Measurements from ENCODE around the gene ESYT2.
"Not testable (repeated sequence)": the region's sequence is repeated elsewhere in the genome, so short reads cannot be mapped to it uniquely, and the experiment has no call there.

Gene ESYT2

DNA sequence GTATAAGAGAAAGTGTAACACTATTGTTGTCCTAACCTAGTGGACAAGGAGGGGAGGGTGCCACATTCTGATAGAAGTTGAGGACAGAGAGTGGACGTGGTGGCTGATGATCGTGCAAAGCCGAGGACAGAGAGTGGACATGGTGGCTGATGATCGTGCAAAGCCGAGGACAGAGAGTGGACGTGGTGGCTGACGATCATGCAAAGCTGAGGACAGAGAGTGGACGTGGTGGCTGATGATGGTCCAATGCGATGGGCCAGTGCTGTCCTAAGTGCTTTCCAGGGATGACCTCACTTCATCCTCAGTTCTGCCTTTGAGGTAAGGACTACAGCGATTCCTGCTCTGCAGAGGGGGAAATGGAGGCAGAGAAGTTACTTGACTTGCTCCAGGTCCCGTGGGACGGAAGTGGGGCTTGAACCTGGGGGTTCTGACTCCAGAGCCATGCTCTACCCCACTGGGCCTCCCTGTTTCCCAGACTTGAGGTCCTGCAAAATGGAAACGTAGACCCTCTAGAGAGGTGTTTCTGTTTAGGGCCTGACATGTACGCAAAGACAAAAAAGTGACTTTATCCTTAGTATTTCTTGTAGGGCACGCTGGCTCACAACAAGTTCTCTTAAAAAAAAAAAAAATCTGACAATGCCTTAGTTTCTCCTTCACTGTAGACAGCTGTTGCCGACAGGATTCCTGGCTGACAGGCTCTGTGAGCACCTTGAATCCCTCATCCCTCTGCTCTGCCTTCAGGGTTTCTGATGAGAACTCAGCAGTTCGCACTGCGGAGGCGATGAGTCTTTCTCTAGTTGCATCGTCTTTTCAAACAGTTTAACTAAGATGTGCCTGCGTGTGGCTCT lies 104.4 kb downstream of the ESYT2 start:
- no peak for DNase-seq (ENCODE audit: low spot score)

DNA sequence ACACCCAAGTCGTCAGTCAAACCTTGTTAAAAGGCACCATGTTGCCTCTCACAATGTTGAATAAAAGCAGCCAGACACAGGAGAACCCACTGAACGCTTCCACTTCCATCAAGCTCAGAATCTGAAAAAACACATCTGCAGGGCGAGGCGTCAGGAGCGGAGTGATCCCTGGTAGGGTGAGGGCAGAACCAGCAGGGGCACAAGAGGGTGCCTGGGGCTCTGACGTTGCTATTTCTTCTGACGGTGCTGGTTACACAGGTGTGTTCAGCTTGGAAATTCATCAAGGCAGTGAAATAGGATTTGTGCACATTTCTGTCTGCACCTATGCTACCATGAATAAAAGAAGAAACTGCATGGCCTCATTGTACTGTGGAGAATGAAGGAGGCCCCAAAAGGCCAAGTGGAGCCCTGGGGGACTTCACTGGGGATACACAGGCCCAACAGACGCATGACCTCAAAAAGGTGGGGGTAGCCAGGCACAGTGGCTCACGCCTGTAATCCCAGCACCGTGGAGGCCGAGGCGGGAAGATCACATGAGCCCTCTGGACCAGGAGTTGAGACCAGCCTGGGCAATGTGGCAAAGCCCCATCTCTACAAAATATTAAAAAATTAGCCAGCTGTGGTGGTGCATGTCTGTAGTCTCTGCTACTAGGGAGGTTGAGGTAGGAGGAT lies 105.5 kb downstream of the ESYT2 start:
- no peak for DNase-seq (ENCODE audit: low spot score)

DNA sequence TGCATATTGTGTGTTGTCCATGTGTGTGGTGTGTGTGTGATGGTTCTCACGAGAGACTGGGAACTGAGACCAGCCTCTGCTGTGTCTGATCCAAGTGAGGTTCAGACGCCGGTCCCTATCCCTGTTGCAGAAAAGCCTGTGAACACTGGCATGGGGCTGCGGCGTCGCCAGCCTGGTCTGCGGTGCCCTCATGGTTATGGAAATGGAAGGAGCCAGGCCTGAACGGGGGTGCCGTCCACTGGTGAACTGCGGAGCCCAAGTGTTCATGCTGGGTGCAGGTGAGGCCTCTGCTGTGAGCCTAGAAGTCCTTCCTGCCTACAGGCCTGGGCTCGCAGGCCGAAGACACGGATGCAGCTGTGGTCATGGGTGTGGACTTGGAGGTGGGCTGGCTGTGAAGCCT lies 106.0 kb downstream of the ESYT2 start:
- DNase-seq (ENCODE audit: low spot score), result no peak

DNA sequence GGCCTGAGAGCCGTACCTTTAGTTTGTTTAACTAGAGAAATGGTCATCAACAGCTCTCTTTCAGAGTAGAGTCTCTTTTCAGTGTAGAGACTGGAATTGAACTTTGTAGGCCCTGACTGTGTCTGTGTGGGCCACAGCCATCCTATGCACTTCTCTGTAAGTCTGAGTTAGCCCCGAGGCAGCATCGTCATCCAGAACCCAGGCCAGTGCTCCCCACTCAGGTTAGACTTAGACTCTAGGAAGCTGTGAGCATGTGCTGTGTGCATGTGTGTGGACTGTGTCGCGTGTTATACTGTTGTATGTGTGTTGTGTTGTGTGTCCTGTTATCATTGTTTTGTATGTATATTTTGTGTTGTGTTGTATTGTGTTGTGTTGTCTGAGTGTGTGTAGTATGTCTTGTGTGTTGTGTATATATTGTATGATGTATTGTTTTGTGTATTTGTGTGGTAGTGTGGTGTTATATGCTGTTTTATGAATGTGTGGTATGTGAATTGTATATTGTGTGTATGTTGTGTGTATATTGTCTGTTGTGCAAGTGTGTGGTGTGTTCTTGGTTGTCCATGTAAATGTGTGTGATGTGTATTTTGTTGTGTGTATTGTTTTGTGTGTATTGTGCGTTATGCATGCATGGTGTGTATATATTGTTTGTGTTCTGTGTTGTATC lies 106.6 kb downstream of the ESYT2 start:
- DNase-seq (ENCODE audit: low spot score), result no peak

DNA sequence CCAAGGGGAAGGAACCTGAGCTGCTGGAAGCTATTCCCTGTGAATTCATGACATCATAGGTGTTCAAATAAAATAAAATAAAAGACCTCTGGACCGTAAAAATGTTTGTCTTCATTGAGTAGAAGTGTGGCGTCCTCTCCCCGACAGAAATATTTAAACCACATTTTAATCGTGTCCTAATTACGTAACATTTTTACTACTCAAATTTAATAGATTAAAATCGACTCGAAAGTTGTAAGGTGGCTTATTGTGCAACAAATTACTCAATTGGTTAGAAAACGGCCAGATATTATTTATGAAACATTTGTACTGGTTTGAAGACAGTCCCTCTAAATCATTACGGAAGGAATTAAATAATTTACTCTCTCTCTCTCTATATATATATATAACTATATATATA lies 109.2 kb downstream of the ESYT2 start:
- no peak for DNase-seq (ENCODE audit: low spot score)

DNA sequence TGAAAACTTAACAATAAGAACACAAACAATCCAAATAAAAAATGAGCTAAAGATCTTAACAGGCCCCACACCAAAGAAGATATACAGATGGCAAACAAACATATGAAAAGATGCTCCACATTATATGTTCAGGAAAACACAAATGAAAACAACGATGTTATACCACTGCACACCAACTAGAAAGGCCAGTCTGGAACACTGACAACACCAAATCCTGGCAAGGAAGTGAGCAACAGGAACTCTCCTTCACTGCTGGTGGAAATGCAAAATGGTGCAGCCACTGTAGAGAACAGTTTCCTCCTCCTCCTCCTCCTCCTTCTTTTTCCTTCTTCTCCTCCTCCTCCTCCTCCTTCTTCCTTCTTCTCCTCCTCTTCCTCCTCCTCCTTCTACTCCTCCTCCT lies 112.5 kb downstream of the ESYT2 start:
- no peak for DNase-seq (ENCODE audit: low spot score)

DNA sequence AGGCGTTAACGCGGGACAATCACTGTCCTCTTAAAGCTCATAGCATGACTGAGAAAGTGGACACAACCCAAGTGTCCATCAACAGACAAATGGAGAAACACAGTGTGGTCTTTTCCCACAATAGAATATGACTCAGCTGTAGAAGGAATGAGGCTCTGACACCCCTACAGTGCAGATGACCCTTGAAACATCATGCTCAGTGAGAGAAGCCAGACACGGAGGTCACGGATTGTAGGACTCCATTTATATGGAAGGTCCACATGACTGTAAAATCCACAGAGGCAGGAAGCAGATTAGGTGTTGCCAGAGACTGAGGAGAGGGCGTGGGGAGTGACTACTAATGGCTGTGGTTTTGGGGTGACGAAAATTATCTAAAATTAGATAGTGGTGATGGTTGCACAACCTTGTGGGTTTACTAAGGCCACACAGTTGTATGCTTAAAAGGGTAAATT lies 118.6 kb downstream of the ESYT2 start:
- peak; percentile 18 for DNase-seq (ENCODE audit: low spot score)

DNA sequence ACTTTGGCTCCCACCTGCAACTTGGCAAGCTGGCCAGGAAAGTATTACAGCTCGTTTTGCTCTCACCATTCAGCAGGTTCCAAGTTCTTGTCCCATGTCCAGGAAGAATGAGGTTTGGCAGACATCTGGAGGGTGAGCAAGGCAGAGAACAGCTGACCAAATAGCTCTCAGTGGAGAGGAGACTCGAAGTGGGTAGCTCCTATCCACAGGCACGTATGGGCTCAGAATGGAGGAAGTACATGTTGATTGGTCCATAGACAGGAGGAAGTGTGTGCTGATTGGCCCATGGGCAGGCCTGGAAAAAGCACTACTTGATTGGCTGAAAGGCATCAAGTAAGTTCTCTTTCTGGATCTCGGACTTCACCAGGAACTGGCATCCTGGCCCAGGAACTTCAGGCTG lies 121.7 kb downstream of the ESYT2 start:
- DNase-seq (ENCODE audit: low spot score), result no peak

DNA sequence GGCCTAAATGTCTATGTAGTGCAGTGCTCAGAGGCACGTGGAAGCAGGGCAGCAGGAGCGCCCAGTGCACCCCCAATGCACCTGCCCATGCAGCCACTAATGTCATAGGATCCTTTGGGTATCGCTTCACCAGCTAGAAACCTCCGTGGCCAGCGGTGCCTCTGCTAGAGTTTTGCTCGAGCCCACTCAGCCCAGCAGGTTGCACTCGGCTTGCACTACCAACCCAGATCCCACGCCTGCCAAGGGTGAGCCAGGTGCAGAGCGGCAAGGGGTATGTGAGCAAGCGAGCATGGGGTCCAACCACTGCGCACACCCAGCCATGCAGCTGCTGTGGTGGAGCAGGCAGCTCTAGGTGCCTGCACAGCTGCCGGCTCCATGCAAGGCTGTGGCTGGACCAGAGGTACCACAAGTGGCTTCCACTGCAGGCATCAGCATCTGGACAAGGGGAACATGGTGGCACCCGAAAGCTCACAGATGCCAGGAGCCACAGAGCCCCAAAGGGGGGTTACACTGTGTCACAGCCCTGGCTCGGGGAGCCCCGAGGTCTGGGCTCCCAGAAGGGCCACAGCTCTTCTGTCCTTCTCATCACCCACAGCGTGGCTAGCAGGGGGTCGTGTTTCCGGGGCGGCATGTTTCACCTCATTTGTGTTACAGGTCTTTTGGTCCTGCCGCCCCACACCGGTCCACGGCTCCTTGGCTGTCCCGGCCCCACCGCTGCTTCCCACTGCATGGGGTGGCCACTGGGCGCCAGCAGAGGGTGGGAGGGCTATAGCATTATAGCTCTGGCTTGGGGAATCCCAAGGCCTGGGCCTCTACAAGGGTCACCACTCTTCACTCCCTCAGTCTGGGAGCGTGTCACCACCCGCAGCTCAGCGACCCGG lies 122.4 kb downstream of the ESYT2 start:
- no peak for DNase-seq (ENCODE audit: low spot score)

DNA sequence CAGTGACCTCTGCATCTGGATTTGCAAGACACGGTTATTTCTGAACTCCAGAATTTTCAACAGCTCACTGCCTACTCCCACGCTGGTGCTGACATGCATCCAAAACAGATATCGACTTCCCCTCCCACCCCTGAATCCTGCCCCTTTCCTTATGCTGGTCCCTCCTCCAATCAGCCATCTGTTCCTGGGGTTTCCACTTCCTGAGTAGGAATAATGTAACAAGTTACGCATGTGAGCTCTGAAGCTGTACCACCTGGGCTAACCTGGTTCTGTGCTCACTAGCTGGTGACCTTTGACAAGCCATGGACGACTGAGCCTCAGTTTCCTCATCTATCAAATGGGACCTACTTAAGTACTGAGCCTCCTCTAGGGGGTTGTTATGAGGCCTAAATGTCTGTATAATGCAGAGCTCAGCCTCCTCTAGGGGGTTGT lies 123.0 kb downstream of the ESYT2 start:
- DNase-seq (ENCODE audit: low spot score), result no peak

DNA sequence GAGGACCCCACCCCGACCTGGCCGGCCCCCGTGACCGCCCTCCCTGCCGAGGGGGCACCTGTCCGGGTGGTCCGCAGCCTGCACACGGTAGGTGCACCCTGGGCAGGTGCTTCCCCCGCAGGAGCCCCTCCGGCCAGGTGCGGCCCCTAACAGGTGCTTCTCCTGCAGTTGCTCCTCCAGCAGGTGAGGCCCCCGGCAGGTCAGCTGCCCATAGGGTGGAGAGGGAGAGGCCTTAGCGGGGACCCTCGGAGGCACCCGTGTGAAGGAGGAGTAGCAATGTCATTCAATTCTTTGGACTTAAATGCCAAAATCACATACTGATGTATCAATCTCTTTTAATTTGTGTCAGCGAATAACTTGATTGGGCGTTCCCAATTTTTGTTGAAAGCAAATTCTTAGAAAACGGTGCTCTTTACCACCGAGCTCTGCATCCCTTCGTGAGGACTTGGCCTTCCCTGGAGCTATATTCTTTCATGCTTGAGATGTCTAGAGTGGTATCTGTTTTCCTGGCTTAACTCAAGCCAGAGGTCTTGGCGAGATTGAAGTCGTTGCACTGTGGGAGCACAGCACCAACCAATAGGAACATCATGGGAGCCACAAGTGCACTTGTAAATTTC lies 124.0 kb downstream of the ESYT2 start:
- no peak for DNase-seq (ENCODE audit: low spot score)

DNA sequence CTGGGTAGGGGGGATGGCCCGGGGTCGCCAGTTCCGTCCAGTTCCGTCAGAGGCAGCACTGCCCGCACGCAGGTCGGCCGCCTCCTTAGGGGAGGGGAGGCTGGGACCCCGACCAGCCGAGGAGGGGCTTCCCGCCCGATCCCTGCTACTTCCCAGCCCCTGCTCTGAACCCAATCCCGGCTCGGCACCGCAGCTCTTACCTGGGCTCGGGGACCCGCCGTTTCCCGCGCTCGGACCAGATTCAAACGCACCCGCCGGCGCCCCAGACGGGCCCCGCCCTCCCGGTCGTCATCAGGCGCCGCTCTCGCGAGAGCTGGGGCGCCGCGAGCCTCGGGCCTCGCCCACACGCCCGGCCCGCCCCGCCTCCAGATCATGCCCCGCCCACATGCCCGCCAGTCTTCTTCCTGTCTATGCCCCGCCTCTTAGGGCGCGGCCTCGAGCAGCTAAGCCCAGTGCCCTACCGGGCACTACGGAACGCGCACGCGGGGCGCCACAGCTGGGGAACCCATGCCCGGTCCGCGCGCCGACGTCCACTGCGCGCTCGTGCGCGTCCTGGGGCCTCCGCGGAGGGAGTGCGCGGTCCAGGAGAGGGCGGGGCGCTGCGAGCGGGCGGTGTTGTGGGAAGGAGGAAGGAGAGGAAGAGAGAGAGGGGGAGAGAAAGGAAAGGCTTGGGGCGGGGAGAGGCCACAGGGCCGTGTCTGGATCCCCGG lies 124.6 kb downstream of the ESYT2 start, which contains the start of gene NCAPG2:
NCAPG2 (minus strand) TSS at position 281 of the 710 bp plus-strand sequence. CDS start 2,905 bp downstream, outside the sequence.
- peak; percentile 99 for DNase-seq (ENCODE audit: low spot score)

DNA sequence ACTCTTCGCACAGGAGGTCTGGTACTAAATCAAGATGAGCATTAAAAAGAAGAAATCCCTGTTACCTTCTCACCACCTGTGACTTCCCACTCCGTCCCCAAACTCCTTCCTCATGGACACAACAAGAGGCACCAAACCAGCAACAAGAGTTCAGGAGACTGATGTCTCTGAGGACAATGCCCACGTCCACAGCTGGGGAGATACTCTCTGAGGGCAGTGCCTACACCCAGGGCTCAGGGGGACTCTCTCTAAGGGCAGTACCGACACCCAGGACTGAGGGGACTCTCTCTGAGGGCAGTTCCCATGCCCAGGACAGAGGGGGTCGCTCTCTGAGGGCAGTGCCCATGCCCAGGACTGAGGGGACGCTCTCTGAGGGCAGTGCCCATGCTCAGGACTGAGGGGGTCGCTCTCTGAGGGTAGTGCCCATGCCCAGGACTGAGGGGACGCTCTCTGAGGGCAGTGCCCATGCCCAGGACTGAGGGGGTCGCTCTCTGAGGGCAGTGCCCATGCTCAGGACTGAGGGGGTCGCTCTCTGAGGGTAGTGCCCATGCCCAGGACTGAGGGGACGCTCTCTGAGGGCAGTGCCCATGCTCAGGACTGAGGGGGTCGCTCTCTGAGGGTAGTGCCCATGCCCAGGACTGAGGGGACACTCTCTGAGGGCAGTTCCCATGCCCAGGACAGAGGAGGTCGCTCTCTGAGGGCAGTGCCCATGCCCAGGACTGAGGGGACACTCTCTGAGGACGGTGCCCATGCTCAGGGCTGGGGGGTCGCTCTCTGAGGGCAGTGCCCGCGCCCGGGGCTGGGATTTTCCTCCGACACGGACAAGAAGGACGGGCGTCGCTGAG lies 125.4 kb downstream of the ESYT2 start:
- DNase-seq (ENCODE audit: low spot score), result not testable (repeated sequence)

DNA sequence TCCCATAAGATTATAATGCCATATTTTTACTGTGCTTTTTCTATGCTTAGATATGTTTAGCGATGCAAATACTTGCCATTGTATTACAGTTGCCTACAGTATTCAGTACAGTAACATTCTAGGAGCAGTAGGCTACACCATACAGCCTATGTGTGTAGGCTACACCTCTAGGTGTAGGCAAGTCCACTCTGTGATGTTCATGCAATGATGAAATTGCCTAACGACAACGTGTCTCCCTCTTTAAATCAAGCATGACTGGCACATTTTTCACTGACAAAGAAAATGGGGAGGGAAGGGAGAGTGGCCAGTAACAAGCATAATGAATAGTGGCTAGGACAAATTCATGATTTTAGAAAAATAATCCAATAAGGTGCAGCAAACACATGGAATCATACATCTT lies 126.4 kb downstream of the ESYT2 start:
- DNase-seq (ENCODE audit: low spot score), result no peak

DNA sequence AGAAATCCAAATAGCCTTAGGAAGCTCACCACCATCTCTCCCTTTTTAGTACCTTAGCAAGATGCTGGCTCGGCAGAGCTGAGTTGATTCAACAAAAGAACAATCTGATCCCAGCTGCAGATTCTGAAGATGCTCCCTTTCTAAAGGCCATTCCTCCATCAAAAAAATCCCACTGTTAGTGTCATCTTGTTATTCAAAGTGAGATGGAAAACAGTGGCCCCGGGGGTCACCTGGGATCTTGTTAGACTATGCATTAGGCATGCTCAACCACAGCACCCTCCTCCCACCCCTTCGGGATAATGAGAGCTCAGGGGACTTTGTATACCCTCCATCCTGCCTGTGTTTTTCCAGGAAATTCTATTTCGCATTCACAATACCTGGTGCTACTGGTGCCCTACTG lies 127.1 kb downstream of the ESYT2 start:
- DNase-seq (ENCODE audit: low spot score), result no peak

DNA sequence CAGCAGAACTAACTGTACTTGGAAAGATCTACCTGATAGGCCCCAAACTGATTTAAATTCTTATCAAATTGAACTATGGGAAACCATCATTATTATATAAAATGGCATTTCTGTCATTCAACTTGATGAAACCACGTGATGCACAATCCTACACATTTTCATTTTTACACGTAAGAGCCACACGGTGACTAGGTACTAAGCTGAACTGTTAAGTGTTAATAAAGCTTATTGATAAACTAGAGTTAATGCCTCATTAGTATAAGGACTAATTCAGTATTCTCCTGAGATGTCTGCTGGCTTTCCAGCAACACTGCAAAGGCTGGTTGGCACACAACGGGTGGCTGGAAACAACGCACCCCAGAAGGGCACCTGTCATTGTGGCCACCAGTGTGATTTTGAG lies 129.3 kb downstream of the ESYT2 start:
- no peak for DNase-seq (ENCODE audit: low spot score)

DNA sequence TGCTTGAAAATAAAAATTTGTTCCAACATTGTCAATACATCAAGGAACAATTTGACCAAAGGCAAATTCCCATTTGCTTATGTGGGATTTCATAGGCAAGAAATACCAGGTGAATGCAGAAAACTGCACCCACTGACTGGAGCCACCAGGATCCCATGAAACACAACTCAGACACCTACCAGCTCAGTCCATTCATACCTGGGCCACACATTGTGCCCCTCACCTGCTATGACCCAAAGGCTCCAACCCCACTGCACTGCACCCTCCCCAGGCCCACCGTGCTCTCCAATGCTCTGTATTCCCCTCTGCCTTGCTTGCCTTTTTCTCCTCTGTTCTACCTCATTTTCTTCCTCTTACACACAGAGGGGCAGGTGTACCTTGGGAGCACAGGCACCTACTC lies 130.0 kb downstream of the ESYT2 start:
- DNase-seq (ENCODE audit: low spot score), result no peak

DNA sequence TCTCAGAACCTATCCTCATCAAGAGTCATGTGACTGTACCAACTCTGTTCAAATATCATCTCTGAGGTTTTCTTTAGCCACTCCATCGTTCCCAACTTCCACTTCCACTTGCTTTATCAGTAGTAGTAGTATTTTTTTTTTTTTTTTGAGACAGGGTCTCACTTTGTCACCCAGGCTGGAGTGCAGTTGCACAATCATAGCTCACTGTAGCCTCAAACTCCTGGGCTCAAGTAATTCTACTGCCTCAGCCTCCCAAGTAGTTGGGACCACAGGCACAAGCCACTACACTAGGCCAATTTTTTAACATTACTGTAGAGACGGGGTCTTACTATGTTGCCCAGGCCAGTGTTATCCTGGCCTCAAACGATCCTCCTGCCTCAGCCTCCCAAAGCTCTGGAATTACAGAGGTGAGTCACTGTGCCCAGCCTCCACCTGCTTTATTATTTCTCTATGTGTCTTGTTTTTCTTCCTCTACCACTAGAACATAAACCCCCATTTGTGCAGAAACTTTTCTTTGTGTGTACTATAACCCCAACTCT lies 130.6 kb downstream of the ESYT2 start:
- DNase-seq (ENCODE audit: low spot score), result no peak

DNA sequence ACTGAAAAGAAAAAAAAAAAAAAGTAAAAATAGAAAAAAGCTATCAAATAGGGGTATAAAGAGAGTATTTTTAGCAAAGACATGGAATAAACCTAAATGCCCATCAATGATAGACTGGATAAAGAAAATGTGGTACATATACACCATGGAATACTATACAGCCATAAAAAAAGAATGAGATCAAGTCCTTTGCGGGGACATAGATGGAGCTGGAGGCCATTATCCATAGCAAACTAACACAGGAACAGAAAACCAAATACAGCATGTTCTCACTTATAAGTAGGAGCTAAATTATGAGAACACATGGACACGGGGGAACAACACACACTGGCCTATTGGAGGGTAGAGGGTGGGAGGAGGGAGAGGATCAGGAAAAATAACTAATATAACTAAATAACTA lies 131.7 kb downstream of the ESYT2 start:
- not testable (repeated sequence) for DNase-seq (ENCODE audit: low spot score)

Measured in AG08395 (cell line).